ENCODE data around the gene RASL10A. TPM values are rescaled to one million over a fixed set of nuclear protein-coding genes. Genes with fewer than 3 reads are reported as not detected.

The RASL10A gene
- total and polyA plus RNA-seq, 2 experiments from 2014 or later = 1.6 to 3.0 TPM

DNA sequence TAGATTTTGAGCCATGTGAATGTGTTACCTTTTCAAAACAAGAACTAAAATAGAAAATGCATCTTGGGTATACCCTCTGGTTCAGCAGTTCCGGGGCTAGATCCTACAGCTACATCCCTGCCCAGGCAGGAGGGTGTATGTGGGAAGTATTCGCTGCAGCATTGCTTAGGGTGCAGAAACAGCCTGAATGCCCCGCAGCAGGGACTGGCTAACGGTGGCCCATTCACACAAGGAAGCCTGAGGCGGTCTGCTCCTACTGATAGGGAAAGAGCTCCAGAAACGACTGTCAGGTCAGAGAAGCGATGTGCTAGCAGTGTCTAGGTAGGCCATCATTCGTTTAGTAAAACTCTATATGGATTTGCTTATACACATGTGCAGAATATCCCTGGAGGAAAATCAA, 9.9 kb upstream of the RASL10A start:
- Histone ChIP-seq H2AFZ (no peak overlapping the region), H3K4me2 (no peak overlapping the region), H3K9me2 (ENCODE audit: insufficient read depth) (no peaks in the 10 kb centered on the region), H3F3A (replicated peaks; ENCODE audit: low read depth) (no peaks in the 10 kb centered on the region), H3K4me1 (ENCODE audit: insufficient read depth) (no peaks in the 10 kb centered on the region), H3K79me2 (replicated peaks; ENCODE audit: insufficient read depth) (no peaks in the 10 kb centered on the region), H3K36me3 (ENCODE audit: insufficient read depth) (no peaks in the 10 kb centered on the region), H3K4me3 (no peak overlapping the region), H3K27ac (ENCODE audit: low read depth) (no peak overlapping the region), H4K20me1 (replicated peaks; ENCODE audit: insufficient read depth) (no peaks in the 10 kb centered on the region), H3K27me3 (ENCODE audit: insufficient read depth) (no peaks in the 10 kb centered on the region)
- ATAC-seq (no peak), DNase-seq (ENCODE audit: low spot score) (no peak)
- TF ChIP-seq EZH2 (IDR thresholded peaks at IDR 0.05; ENCODE audit: low read depth, unreplicated experiment) (no peak), EZH2phosphoT487 (IDR thresholded peaks at IDR 0.05; ENCODE audit: unreplicated experiment) (no peak), JUNB (IDR thresholded peaks at IDR 0.05; ENCODE audit: unreplicated experiment) (no peak), CREB1 (CRISPR knock-in tag; IDR thresholded peaks at IDR 0.05; ENCODE audit: low read depth) (no peak), ZNF114 (CRISPR knock-in tag; IDR thresholded peaks at IDR 0.05) (no peak), ZNF331 (CRISPR knock-in tag; IDR thresholded peaks at IDR 0.05; ENCODE audit: low read depth) (no peak), POLR2AphosphoS5 (IDR thresholded peaks at IDR 0.05; ENCODE audit: low read depth) (no peak), STAT1 (IDR thresholded peaks at IDR 0.05; ENCODE audit: unreplicated experiment) (no peak), NANOG (IDR thresholded peaks at IDR 0.05; ENCODE audit: borderline replicate concordance) (no peak)
- TF ChIP-seq, protein P1, sequence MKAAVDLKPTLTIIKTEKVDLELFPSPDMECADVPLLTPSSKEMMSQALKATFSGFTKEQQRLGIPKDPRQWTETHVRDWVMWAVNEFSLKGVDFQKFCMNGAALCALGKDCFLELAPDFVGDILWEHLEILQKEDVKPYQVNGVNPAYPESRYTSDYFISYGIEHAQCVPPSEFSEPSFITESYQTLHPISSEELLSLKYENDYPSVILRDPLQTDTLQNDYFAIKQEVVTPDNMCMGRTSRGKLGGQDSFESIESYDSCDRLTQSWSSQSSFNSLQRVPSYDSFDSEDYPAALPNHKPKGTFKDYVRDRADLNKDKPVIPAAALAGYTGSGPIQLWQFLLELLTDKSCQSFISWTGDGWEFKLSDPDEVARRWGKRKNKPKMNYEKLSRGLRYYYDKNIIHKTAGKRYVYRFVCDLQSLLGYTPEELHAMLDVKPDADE (IDR thresholded peaks at IDR 0.05) = no peak
- TF ChIP-seq, protein P2, sequence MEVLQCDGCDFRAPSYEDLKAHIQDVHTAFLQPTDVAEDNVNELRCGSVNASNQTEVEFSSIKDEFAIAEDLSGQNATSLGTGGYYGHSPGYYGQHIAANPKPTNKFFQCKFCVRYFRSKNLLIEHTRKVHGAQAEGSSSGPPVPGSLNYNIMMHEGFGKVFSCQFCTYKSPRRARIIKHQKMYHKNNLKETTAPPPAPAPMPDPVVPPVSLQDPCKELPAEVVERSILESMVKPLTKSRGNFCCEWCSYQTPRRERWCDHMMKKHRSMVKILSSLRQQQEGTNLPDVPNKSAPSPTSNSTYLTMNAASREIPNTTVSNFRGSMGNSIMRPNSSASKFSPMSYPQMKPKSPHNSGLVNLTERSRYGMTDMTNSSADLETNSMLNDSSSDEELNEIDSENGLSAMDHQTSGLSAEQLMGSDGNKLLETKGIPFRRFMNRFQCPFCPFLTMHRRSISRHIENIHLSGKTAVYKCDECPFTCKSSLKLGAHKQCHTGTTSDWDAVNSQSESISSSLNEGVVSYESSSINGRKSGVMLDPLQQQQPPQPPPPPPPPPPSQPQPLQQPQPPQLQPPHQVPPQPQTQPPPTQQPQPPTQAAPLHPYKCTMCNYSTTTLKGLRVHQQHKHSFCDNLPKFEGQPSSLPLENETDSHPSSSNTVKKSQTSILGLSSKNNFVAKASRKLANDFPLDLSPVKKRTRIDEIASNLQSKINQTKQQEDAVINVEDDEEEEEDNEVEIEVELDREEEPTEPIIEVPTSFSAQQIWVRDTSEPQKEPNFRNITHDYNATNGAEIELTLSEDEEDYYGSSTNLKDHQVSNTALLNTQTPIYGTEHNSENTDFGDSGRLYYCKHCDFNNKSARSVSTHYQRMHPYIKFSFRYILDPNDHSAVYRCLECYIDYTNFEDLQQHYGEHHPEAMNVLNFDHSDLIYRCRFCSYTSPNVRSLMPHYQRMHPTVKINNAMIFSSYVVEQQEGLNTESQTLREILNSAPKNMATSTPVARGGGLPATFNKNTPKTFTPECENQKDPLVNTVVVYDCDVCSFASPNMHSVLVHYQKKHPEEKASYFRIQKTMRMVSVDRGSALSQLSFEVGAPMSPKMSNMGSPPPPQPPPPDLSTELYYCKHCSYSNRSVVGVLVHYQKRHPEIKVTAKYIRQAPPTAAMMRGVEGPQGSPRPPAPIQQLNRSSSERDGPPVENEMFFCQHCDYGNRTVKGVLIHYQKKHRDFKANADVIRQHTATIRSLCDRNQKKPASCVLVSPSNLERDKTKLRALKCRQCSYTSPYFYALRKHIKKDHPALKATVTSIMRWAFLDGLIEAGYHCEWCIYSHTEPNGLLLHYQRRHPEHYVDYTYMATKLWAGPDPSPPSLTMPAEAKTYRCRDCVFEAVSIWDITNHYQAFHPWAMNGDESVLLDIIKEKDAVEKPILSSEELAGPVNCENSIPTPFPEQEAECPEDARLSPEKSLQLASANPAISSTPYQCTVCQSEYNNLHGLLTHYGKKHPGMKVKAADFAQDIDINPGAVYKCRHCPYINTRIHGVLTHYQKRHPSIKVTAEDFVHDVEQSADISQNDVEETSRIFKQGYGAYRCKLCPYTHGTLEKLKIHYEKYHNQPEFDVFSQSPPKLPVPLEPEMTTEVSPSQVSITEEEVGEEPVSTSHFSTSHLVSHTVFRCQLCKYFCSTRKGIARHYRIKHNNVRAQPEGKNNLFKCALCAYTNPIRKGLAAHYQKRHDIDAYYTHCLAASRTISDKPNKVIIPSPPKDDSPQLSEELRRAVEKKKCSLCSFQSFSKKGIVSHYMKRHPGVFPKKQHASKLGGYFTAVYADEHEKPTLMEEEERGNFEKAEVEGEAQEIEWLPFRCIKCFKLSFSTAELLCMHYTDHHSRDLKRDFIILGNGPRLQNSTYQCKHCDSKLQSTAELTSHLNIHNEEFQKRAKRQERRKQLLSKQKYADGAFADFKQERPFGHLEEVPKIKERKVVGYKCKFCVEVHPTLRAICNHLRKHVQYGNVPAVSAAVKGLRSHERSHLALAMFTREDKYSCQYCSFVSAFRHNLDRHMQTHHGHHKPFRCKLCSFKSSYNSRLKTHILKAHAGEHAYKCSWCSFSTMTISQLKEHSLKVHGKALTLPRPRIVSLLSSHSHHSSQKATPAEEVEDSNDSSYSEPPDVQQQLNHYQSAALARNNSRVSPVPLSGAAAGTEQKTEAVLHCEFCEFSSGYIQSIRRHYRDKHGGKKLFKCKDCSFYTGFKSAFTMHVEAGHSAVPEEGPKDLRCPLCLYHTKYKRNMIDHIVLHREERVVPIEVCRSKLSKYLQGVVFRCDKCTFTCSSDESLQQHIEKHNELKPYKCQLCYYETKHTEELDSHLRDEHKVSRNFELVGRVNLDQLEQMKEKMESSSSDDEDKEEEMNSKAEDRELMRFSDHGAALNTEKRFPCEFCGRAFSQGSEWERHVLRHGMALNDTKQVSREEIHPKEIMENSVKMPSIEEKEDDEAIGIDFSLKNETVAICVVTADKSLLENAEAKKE (CRISPR knock-in tag; IDR thresholded peaks at IDR 0.05) = no peak
- TF ChIP-seq, protein P3, sequence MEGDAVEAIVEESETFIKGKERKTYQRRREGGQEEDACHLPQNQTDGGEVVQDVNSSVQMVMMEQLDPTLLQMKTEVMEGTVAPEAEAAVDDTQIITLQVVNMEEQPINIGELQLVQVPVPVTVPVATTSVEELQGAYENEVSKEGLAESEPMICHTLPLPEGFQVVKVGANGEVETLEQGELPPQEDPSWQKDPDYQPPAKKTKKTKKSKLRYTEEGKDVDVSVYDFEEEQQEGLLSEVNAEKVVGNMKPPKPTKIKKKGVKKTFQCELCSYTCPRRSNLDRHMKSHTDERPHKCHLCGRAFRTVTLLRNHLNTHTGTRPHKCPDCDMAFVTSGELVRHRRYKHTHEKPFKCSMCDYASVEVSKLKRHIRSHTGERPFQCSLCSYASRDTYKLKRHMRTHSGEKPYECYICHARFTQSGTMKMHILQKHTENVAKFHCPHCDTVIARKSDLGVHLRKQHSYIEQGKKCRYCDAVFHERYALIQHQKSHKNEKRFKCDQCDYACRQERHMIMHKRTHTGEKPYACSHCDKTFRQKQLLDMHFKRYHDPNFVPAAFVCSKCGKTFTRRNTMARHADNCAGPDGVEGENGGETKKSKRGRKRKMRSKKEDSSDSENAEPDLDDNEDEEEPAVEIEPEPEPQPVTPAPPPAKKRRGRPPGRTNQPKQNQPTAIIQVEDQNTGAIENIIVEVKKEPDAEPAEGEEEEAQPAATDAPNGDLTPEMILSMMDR (conservative IDR thresholded peaks at IDR 0.05; ENCODE audit: low read depth in 2 of 2) = no peak
- TF ChIP-seq, protein P4, sequence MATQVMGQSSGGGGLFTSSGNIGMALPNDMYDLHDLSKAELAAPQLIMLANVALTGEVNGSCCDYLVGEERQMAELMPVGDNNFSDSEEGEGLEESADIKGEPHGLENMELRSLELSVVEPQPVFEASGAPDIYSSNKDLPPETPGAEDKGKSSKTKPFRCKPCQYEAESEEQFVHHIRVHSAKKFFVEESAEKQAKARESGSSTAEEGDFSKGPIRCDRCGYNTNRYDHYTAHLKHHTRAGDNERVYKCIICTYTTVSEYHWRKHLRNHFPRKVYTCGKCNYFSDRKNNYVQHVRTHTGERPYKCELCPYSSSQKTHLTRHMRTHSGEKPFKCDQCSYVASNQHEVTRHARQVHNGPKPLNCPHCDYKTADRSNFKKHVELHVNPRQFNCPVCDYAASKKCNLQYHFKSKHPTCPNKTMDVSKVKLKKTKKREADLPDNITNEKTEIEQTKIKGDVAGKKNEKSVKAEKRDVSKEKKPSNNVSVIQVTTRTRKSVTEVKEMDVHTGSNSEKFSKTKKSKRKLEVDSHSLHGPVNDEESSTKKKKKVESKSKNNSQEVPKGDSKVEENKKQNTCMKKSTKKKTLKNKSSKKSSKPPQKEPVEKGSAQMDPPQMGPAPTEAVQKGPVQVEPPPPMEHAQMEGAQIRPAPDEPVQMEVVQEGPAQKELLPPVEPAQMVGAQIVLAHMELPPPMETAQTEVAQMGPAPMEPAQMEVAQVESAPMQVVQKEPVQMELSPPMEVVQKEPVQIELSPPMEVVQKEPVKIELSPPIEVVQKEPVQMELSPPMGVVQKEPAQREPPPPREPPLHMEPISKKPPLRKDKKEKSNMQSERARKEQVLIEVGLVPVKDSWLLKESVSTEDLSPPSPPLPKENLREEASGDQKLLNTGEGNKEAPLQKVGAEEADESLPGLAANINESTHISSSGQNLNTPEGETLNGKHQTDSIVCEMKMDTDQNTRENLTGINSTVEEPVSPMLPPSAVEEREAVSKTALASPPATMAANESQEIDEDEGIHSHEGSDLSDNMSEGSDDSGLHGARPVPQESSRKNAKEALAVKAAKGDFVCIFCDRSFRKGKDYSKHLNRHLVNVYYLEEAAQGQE (IDR thresholded peaks at IDR 0.05; ENCODE audit: unreplicated experiment) = no peak
- peaks cover 8% of the 10 kb centered on the region for H3K27me3 Mint-ChIP-seq (ENCODE audit: insufficient read depth, low read depth, poor library complexity)
- H3K4me1 Mint-ChIP-seq = 0 out of 3 replicates have a peak, but pooled peaks cover 4% of the 10 kb centered on the region
- H3K9me3 Mint-ChIP-seq = no peaks in the 10 kb centered on the region
- no peak overlapping the region for H3K27ac Mint-ChIP-seq
- H3K4me3 Mint-ChIP-seq = no peak overlapping the region
- peaks cover 7% of the 10 kb centered on the region for H3K36me3 Mint-ChIP-seq (ENCODE audit: low read depth)

Data from GM23338 (cell line).